Nephron progenitor cell (in vitro differentiated cells): Measurements from ENCODE around the gene CRPPA.

Experiments
- DNase-seq: peaks from one replicate; pipeline ENCODE4 v3.0.0; 2021
- H3K27ac Mint-ChIP-seq: 2 replicates; pipeline ENCODE4 v1.8.0; 2021; ENCODE audit warnings: mild to moderate bottlenecking, moderate library complexity, mixed read lengths
- H3K27me3 Mint-ChIP-seq: 2 replicates; pipeline ENCODE4 v1.8.0; 2021; ENCODE audit warnings: mild to moderate bottlenecking, low read depth, mixed read lengths; ENCODE audit not compliant: poor library complexity
- H3K36me3 Mint-ChIP-seq: 2 replicates; pipeline ENCODE4 v1.8.0; 2021; ENCODE audit warnings: low read depth, mixed read lengths
- H3K4me1 Mint-ChIP-seq: 2 replicates; pipeline ENCODE4 v1.8.0; 2021; ENCODE audit warnings: mixed read lengths
- H3K4me3 Mint-ChIP-seq: 2 replicates; pipeline ENCODE4 v1.8.0; 2021; ENCODE audit warnings: mild to moderate bottlenecking, moderate library complexity, mixed read lengths
- H3K9me3 Mint-ChIP-seq: 2 replicates; pipeline ENCODE4 v1.8.0; 2021; ENCODE audit warnings: mild to moderate bottlenecking, moderate library complexity, mixed read lengths
- CTCF ChIP-seq: fragments of 200-600 bp; sonication (generic); IDR thresholded peaks from 2 replicates; pipeline ENCODE4 v1.5.0; 2021; ENCODE audit warnings: antibody characterized with exemption

Gene CRPPA

GRCh38 chr7:16402940-16403339, 18.4 kb downstream of the CRPPA start:
- no peak for DNase-seq
- Mint-ChIP-seq H3K36me3 (peaks cover 48% of the 10 kb centered on the region), H3K4me1 (no peaks in the 10 kb centered on the region), H3K9me3 (peaks cover 48% of the 10 kb centered on the region), H3K4me3 (no peak overlapping the region), H3K27ac (no peak overlapping the region), H3K27me3 (peaks cover 6% of the 10 kb centered on the region)
- no peak for TF ChIP-seq CTCF

GRCh38 chr7:16402091-16402490, 19.2 kb downstream of the CRPPA start:
- no peak for TF ChIP-seq CTCF
- no peak for DNase-seq
- Mint-ChIP-seq H3K4me1 (no peaks in the 10 kb centered on the region), H3K27me3 (peaks cover 3% of the 10 kb centered on the region), H3K9me3 (peaks cover 56% of the 10 kb centered on the region), H3K27ac (no peak overlapping the region), H3K4me3 (no peak overlapping the region), H3K36me3 (peaks cover 57% of the 10 kb centered on the region)

DNA sequence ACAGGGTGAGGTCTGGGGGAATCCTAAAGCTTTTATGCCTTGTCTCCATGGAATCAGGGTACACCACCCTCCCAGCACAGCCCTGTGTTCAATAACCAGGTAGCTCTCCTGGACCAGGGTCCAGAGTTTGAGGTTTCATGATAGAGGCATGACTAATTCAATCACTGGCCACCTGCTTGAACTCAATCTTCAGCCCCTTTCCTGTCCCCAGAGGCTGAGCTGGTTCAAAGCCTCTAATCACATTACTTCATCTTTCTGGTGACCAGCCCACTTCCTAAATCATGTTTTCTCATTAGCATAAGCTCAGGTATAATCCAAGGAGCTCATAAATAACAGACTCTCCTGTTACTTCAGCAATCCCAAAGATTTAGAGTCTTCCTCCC, 20.5 kb downstream of the CRPPA start:
- DNase-seq: no peak
- Mint-ChIP-seq H3K36me3 (peaks cover 67% of the 10 kb centered on the region), H3K27ac (no peak overlapping the region), H3K4me1 (no peaks in the 10 kb centered on the region), H3K27me3 (peaks cover 7% of the 10 kb centered on the region), H3K4me3 (no peak overlapping the region), H3K9me3 (peaks cover 68% of the 10 kb centered on the region)
- no peak for TF ChIP-seq CTCF

GRCh38 chr7:16399916-16400892, 21.1 kb downstream of the CRPPA start:
- Mint-ChIP-seq H3K27me3 (peaks cover 7% of the 10 kb centered on the region), H3K9me3 (peaks cover 70% of the 10 kb centered on the region)

GRCh38 chr7:16399265-16399831, 22.0 kb downstream of the CRPPA start:
- peaks cover 67% of the 10 kb centered on the region for H3K36me3 Mint-ChIP-seq
- H3K27ac Mint-ChIP-seq: no peak overlapping the region
- no peak for DNase-seq
- H3K9me3 Mint-ChIP-seq: peaks cover 72% of the 10 kb centered on the region
- TF ChIP-seq CTCF: no peak
- no peak overlapping the region for H3K4me3 Mint-ChIP-seq
- H3K27me3 Mint-ChIP-seq: peaks cover 7% of the 10 kb centered on the region
- H3K4me1 Mint-ChIP-seq: no peaks in the 10 kb centered on the region

More at GRCh38 chr7:16399916-16400892, 21.1 kb downstream of the CRPPA start:
- H3K36me3 Mint-ChIP-seq: peaks cover 67% of the 10 kb centered on the region
- H3K4me3 Mint-ChIP-seq: no peak overlapping the region
- DNase-seq: no peak
- H3K27ac Mint-ChIP-seq: no peak overlapping the region
- H3K4me1 Mint-ChIP-seq: no peaks in the 10 kb centered on the region
- TF ChIP-seq CTCF: no peak
